COLO668 (cell line): ENCODE measurements around the gene DYRK3.

Experiments used
- DNase-seq: peaks from one replicate; lab custom pipeline; 2025; ENCODE audit not compliant: unreplicated experiment; lab: John Stamatoyannopoulos, UW

DYRK3 gene

DNA sequence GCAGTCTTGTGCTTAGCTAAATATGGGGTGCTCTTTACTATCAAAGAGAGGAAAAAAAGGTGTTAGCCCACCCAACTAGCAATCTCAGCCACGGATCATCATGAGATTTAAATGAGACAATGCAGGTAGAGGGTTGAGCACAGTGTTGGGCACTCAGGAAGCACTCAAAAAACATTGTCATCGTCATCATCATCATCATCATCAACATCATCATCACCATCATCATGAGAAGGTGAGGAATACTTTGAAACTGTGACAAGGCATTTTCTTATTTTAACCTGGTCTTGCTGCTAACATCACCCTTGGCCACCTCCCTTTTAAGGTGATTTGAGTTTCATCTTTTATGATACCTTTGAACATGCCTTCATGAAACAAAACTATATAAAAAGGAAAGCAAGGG, 46.0 kb downstream of the DYRK3 start:
- DNase-seq = no peak

DNA sequence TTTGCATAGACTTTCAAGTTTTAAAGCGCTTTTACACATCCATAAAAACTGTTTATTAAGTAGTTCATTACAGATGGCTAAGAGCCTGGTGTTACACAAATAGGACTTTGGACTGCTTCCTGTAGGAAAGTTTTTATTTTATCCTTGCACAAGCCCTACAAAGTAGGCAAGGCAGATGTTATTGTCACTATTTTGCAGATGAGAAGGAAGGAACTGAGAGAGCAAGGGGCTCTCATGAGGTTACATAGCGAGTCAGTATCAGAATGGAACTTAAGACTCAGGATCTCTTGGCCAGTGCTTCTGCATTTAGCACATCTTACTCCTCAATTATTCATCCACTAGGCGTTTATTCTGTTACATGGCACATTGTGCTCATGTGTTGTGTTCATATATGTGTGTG, 46.8 kb downstream of the DYRK3 start:
- DNase-seq = no peak

DNA sequence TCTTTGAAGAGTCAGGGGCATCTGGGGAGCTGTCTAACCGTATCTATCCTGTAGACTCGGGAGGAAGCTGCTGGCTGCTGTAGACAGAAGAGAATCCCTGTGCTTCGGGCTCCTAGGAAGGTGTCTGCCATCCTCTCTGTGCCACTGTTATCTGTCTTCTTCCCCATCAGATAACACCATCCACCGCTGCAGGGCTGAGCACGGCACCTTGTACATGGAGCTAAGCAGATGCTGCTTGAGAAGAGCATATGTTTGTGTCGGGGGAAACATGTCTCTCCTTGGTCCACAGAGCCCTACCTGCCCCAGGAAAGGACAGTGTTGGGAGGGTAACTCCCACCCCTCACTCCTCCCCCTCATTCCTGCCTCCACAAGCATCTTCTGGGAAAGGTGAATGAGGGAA, 48.0 kb downstream of the DYRK3 start:
- no peak for DNase-seq

DNA sequence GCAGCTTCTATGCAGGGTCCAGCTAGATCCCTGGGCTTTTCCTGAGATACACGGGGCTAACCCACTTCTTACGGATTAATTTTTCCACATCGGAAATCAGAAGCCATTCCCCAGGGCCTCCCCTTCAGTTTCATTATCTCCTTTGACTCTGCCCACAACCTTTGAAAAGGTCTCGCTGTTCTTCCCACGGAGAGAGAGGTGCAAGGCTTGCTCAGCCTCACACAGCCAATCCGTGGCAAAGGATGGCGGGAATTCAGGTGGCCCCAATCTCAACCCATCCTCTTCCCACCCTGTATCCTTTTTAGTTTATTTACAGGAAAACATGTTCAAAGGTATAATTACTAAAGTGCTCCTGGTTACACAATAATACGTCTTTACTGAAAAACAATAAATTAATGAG, 48.7 kb downstream of the DYRK3 start:
- no peak for DNase-seq

DNA sequence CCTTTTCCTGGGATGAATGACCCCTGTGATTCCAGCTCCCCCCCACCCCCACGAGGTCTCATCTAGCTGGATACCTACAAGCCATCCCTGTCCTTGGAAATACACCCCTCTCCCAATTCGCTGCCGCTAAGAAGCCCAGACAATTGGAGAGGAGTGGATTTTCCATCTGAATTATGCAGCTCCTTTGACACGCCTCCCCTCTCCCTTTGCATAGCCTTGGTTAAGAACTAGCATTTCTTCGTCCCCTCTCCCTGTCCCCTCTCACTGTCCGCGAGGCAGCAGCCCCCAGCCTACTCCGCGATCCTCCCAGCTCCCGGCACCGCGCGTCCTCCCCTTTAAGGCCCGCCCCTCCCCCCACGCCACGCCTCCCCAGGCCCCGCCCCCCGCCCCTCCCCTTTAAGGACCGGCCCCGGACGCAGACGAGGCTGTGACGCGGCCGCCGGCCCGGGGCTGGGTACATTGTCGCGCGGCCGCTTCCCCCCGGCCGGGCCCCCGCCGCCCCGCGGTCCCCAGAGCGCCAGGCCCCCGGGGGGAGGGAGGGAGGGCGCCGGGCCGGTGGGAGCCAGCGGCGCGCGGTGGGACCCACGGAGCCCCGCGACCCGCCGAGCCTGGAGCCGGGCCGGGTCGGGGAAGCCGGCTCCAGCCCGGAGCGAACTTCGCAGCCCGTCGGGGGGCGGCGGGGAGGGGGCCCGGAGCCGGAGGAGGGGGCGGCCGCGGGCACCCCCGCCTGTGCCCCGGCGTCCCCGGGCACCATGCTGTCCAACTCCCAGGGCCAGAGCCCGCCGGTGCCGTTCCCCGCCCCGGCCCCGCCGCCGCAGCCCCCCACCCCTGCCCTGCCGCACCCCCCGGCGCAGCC, 49.4 kb downstream of the DYRK3 start, which contains the start of gene MAPKAPK2:
MAPKAPK2 (plus strand) TSS at position 428 of the 856 bp plus-strand sequence; CDS start at position 753, 325 bp downstream.
- DNase-seq = peak; percentile 90

DNA sequence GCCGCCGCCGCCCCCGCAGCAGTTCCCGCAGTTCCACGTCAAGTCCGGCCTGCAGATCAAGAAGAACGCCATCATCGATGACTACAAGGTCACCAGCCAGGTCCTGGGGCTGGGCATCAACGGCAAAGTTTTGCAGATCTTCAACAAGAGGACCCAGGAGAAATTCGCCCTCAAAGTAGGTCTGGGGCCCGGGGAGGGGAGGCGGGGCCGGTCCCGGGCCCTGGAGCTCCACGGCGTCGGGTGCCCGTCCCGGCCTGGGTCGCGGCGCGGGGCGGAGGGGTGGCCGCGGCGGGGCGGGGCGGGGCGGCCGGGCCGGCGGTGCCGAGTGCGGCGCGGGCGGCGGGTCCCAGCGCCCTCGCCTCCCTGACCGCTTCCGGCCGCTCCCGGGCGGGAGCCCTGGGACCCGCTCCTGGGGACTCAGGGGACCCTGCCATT, 50.0 kb downstream of the DYRK3 start:
- DNase-seq = peak; percentile 70

DNA sequence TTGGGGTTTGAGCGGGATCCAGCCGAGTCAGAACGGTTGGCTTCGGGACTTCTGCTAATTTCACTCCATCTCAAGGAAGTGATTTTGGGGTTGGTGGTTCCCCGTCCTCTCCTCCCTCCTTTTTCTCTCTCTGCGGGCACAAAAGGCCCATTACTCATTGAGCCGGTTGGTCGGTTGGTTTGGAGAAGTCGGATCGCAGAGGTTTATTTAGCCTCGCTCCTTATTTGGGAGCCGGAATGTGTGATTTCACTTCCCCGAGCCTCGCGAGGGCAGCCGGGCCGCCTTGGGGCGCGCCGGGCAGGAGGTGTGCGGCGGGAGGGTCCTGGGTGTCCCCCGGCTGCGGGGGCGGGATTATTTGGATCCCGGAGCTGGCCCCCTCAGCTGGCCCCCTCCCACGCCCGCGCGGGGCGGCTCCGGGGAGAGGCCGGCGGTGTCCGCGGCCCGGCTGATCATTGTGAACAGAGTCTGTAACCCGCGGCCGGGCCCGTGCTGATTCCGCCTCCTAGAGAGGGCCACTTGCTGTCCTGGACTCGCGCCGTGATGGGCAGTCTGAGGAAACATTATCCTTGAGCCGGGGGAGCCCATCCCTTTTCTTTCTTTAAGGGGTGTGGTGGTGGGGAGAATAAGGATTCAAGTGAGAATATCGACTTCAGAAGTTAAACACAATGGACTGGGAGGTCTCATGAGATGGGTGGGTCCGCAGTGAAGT, 50.6 kb downstream of the DYRK3 start:
- DNase-seq = peak; percentile 69

DNA sequence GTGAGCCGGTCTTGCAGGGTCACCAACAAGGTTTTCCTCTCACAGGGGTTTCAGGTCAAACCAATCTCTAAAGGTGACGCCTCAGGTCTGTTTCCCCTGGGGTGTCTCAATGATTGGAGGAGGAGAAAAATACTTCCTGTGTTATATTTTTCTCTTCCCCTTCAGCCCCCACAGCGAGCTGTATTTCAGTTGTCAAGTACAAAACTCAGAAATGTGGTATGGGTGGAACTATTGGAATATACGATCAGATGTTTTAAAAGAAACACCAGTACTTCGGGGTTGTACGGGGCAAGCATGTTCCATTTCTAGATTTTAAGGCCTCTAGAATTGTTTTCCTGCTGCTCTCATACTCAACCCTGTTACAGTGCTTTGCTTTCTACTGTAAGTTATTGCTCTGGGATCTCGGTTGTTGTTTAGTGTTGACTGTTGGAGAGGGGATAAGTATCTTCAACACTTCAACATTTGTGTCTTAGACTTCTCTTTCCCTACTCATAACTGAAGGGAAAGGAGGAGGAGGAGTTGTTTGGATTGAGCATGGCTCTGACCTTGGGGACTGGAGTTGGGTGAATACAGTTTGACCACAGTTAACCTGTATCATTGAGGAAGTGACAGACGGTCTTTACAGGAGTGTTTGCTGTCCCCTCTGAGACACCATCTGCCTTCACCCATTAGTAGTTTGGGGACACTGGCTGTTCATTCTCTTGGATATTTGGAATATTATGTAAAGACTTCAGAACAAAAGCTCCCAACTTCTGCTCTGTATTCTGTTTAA, 51.3 kb downstream of the DYRK3 start:
- DNase-seq = no peak

DNA sequence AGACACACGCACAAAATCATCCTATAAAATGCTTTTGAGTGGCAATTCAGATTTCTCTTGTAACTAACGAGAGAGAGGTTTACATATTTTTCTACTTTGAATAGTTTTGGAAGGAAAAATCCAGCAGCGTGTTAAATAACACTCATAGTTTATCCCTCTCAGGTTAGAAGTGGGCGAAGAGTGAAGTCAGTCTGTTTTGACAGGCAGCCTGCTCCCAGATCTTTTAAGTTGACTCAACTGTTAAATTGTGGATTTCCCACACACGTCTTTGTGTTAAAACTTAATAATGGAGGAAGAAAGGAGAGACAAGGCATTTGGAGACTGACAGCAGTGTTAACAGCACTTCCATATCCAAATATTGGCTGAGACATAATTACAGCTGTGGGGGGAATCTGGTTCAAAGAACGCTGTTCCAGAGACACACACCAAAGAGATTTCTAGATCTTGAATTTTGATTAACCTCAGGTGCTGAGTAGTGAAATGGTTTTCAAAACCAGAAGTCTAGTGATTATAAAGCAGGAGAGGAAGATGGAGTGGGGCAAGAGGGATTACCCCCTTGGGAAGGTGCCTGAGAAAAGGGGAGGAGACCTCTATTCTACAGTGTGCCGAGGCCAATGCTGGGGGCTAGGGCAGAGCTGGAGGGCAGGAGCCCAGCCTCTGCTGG, 52.0 kb downstream of the DYRK3 start:
- DNase-seq = no peak

DNA sequence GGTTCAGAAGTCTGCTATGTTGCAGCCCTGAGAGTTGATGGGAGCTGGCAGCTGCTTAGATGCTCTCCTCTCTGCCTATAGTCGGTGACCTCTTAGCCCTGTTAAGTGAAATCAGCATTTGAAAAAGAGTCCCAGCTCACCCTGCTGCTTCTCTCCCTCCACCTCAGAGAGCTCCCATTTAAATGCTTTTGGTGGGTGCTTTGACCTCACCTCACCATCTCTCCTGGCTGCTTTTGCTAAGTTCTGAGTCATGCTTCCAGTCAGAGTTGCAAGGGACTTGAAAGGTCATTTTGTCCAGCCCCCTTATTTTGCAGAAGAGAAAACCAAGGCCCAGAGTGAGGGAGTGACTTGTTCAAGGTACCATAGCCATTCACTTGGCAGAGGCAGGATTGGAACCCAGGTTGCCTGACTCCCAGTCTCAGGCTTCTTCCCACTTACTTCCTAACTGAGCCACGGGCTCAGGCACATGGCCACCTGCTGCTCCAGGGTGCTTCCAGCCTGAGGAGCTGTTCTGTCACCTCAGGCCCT, 52.6 kb downstream of the DYRK3 start:
- DNase-seq = no peak

DNA sequence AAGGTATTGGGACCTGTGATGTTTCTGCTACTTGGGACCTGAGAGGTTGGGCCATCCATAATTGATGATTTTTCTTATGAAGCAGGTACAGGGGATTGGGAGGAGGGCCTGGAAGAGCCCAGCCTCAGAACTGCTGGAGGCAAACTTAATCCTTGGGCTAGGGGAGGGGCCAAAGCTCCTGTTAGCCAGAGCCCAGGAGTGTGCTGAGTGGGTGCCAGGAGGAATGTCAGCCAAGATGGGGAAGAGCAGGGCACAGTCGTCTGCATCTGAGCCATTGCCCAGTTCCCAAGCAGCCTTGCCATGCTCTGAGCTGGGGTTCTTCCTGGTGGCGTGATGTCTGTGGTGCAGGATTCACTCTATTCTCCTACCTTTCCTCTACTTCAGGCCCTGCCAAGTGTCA, 55.2 kb downstream of the DYRK3 start:
- no peak for DNase-seq

DNA sequence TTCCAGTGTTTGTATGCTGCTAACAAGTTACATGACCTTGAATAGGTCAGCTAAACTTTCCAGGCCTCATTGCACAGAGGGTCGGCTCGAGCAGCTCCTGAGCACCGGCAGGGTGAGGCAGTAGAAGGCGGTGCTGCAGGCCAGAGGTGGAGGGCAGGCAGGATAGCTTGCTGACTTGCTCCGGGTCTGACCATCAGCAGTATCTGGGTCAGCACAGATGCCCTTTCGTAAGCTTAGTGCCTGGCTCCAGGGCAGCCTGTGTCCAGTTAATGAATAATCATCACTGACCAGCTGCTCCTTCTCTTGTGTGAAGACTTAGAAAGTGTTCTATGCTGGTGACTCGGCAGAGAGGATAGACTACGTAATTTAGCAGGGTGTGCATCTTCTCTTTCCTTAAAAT, 56.3 kb downstream of the DYRK3 start:
- DNase-seq = no peak

DNA sequence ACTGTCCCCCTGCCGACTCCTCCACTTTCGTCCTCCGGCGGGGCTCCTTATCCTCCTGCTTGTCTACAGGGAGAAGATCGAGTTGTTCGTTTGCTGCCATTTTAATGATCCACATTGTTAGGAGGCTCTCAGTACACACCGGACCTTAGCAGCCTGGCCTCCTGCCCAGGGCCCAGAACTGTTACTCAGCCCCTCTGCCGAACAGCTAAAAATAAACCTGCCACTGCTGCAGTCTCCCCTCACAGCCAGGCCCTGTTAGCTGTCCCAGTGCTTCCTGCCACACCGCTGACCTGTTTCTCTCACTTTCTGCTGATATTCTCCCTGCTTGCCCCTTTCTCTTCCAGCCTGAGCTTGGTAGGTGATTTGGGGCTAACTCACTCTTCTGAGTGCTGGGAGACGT, 57.7 kb downstream of the DYRK3 start:
- DNase-seq = no peak

DNA sequence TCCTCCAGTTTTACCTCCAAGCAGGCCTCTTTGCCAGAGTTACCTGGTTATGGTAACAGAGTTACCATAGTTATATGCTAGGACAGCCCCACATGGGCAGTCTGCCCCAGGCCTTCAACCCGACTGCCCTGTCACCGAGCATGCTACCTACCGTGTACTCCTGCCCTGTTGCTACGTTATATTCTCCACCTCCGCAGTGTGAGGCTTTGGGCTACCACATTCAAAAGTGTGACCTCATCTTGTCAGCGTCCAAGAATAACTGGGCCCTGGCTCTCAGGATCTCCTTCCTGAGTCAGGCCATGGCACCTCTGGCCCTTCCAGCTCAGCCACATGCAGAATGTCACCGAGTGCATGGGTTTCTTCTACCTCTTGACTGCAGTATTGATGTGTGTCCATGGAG, 58.3 kb downstream of the DYRK3 start:
- DNase-seq = no peak

DNA sequence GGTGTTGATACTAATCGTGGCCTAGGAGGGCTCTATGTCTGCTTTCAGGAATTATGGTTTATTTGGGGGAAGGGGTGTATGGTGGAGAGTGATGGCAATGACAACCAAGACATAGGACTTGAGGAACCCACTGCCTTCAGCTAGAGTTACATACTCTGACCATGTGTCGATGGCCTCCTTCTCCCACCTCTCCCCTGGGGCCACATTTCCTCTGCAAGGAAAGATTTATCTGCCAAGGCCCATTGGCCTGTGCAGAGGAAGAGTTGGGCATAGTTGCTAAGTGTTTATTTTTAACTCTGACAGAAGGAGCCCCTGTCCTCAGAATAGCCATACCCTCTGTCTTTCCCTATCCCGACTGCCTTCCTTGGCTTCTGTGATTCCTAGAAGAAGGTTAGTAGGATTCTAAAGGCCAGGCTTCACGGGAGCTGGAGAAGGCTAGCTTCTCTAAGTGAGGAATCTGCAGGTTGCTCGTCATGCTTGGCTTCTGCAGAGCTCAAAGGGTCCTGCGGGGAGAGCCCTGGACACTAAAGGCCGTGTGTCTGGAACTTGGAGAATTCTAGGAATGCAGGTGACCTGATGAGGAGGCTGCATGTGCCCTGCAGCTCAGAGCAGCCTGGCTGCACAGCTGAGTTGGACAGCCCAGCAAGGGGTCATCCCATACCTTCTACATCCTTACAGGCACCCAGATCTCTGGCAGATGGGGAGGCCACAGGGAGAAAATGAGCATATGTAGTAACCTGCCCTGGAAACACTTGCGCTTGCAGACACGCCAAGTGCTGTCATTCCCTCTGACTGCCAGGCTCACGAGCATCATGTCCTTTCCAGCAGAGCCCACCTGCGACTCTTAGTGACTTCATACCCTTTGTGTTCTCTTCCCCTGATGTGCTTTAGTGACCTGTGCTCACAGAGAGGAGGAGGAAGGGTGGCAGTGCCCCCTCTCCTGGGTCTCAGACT, 59.1 kb downstream of the DYRK3 start:
- no peak for DNase-seq

DNA sequence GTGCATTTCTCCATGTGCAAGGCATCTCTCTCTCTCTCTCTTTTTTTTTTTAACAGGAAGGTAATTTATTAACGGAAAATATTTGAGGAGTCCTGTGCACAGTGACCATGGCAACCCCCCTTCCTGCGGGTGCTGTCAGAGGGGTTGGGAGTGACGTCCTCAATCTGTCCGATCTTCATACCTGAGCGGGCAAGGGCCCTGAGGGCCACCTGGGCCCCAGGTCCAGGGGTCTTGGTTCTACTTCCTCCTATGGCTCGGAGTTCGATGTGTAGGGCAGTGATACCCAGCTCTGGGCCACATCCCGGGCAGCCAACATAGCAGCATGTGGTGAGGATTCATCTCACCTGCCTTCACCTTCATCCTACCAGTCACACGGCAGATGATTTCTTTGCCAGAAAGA, 60.4 kb downstream of the DYRK3 start:
- DNase-seq = no peak

DNA sequence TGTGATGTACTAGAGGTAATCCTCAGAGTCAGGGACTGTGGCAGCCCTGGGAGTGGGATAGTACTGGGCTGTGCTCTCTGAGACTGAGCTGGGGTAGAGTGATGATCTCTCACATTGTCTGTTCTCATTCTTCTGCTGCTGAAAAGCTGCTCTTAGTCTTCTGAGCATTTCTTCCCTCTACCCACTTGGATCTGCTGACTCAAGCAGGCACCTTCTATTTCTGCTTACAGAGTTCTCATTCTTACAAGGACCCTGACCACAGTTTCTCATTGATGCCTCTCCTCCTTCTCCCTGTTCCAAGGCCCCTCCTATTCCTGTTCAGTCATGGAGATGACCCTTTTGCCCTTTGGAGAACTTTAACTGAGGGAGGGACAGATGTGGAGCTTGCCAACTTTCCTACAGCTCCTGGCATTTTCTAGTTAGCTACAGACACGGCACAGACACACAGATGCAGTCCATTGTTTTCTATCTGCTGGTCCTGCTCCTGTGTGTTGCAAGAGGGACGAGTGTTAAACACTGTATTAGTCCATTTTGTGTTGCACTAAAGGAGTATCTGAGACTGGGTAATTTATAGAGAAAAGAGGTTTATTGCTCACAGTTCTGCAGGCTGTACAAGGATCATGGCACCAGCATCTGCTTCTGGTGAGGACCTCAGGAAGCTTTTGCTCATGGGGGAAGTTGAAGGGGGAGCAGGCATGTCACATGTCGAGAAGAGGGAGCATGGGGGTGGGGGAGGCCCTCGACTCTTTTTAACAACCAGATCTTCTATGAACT, 61.7 kb downstream of the DYRK3 start:
- DNase-seq = no peak

DNA sequence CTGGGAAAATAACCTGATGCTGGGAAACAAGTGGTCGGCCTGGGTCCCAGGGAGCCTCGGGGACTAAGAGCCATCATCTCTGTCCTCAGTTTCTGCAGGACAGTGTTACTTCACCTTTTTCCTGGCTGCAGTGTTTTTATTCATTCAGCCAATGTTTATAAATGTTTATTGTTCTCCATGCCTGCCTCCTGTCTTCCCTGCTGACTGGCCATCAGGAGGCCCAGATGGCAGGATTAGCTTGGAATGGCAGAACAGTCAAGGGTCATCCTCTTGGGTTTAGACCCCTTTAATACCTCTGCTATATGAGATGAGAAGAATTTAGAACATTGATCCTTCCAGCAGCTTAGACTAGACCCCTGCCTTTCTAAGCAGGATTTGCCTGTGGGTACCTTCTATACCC, 62.7 kb downstream of the DYRK3 start:
- no peak for DNase-seq
